Thoracic aorta endothelial cell (primary cell): ENCODE data around the gene DNAJC22. TPM values are rescaled to one million over a fixed set of nuclear protein-coding genes. Genes with fewer than 3 reads are reported as not detected.

Source experiments
- total RNA-seq: library from RNA; depleted of rRNA; stranded (reverse); fragments of >200 nt; gene quantifications from 2 replicates; pipeline ENCODE4 v1.2.3, GENCODE V29; 2012

DNAJC22 gene
- 0.80 and 1.3 TPM in 2 replicates for total RNA-seq

GRCh38 chr12:49346659-49347310 lies at the start of gene DNAJC22:
TSS of gene DNAJC22 (plus strand) at chr12:49346888. CDS start at chr12:49348873, 1,985 bp downstream.

GRCh38 chr12:49322708-49323523 lies 23.8 kb upstream of the DNAJC22 start, which contains the start of gene TROAP:
TSS of gene TROAP (plus strand) at chr12:49323255. CDS start at chr12:49323609, 354 bp downstream.

GRCh38 chr12:49336645-49337584 lies 9.8 kb upstream of the DNAJC22 start, which contains the start of gene C1QL4:
TSS of gene C1QL4 (minus strand) at chr12:49337188. CDS start at chr12:49336477, 711 bp downstream.

DNA sequence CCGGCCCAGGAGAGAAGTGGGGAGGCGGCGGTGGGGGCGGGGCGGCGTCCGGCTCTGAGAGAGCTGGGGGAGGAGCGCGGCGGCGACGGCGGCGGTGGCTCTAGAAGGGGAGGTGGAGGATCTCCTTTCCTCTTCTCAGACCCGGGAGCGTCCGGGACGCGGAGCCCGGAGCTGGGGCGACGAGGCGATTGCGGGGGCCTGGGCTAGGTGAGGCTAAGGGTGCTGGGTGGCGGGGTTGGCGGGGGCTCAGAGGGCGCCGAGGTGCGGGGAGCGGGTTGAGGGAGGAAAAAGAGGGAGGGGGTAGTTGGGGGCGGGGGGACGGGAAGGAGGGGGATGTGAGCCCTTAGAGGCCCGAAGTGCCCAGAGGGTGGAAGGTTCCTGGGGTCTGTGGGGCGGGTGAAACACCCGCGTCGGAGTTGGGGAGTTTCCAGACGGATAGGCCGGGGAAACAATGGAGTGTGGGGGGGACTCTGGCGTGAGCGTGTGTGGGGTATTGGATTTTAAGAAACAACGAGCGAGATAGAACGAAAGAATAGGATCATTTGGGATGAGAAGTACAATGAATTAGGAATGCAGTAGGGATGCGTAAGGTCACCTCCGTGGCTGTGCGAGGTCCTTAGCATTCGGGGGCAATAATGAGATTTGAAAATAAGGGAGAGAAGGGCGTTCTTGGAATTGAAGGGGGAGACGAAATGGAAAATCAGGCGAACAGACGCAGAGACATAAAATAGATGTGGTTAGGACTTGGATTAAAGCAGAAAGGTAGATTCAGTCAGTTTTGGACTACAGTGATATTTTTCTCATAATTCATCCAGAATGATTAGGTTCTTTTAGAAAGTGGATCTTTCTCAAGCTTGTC lies 20.9 kb downstream of the DNAJC22 start, which contains the start of gene SPATS2:
Gene SPATS2 (plus strand): TSS at position 82 of the 859 bp plus-strand sequence. CDS start 93,551 bp downstream, outside the sequence.

Other genes with a start within 250 kb of the DNAJC22 start
- gene LMBR1L, start 236.0 kb upstream of the DNAJC22 start, total RNA-seq: 58.9 and 62.1 TPM in 2 replicates
- gene TUBA1B, start 215.5 kb upstream of the DNAJC22 start, total RNA-seq: 2,263 and 3,197 TPM in 2 replicates
- gene TUBA1A, start 157.8 kb upstream of the DNAJC22 start, total RNA-seq: 792 and 805 TPM in 2 replicates
- 580 and 869 TPM in 2 replicates for gene TUBA1C, start 81.8 kb upstream of the DNAJC22 start, total RNA-seq
- 0.14 and 0.27 TPM in 2 replicates for gene PRPH, start 51.7 kb upstream of the DNAJC22 start, total RNA-seq
- gene TROAP, start 23.6 kb upstream of the DNAJC22 start, total RNA-seq: 20.1 and 40.5 TPM in 2 replicates
- gene C1QL4, start 9.7 kb upstream of the DNAJC22 start, total RNA-seq: 0.13 and 0.22 TPM in 2 replicates
- 90.6 and 97.4 TPM in 2 replicates for gene SPATS2, start 20.6 kb downstream of the DNAJC22 start, total RNA-seq
- 0.14 and 0.27 TPM in 2 replicates for gene KCNH3, start 192.1 kb downstream of the DNAJC22 start, total RNA-seq
- gene MCRS1, start 221.3 kb downstream of the DNAJC22 start, total RNA-seq: 66.4 and 70.8 TPM in 2 replicates